NCI-H1436 (cell line): Measurements from ENCODE around the gene SLC9A8.

Source experiments
- DNase-seq: peaks from one replicate; lab custom pipeline; 2025; lab: John Stamatoyannopoulos, UW

SLC9A8 gene

GRCh38 chr20:49915380-49916145 is 102.9 kb downstream of the SLC9A8 start, which contains the start of gene SPATA2:
SPATA2 (minus strand) TSS chr20:49915529; CDS start chr20:49908490, 7,039 bp downstream.
- DNase-seq = peak; percentile 92

- DNase-seq = no peak
Measured at GRCh38 chr20:49916146-49917002, 103.7 kb downstream of the SLC9A8 start.

GRCh38 chr20:49918446-49918845 is 105.8 kb downstream of the SLC9A8 start:
- no peak for DNase-seq

GRCh38 chr20:49919009-49919408 is 106.4 kb downstream of the SLC9A8 start:
- DNase-seq = no peak

GRCh38 chr20:49919461-49919860 is 106.8 kb downstream of the SLC9A8 start:
- DNase-seq = no peak

GRCh38 chr20:49924247-49924646 is 111.6 kb downstream of the SLC9A8 start:
- no peak for DNase-seq

GRCh38 chr20:49925901-49926454 is 113.3 kb downstream of the SLC9A8 start:
- no peak for DNase-seq

GRCh38 chr20:49928411-49929141 is 115.9 kb downstream of the SLC9A8 start:
- peak; percentile 76 for DNase-seq

GRCh38 chr20:49929142-49929494 is 116.5 kb downstream of the SLC9A8 start:
- DNase-seq = no peak

- no peak for DNase-seq
Measured at GRCh38 chr20:49935746-49936152, 123.1 kb downstream of the SLC9A8 start.

- DNase-seq = peak; percentile 93
Measured at GRCh38 chr20:49936153-49937026, 123.8 kb downstream of the SLC9A8 start, which contains the start of gene RNF114. RNF114 (plus strand) TSS chr20:49936397; CDS start chr20:49936413, 16 bp downstream.

- DNase-seq = no peak
Measured at GRCh38 chr20:49937027-49937929, 124.7 kb downstream of the SLC9A8 start.

- DNase-seq = no peak
Measured at GRCh38 chr20:49938173-49939163, 125.8 kb downstream of the SLC9A8 start.

- DNase-seq = no peak
Measured at GRCh38 chr20:49941456-49941855, 128.8 kb downstream of the SLC9A8 start.
